Measurements from ENCODE around the gene VIPR2. TPM values are rescaled to one million over a fixed set of nuclear protein-coding genes. Genes with fewer than 3 reads are reported as not detected.

Gene VIPR2
- total and polyA plus RNA-seq, 2 experiments from 2014 or later = 1.3 to 2.7 TPM

GRCh38 chr7:159012353-159013069, 132.2 kb downstream of the VIPR2 start:
- Mint-ChIP-seq H3K4me3 (no peak overlapping the region), H3K36me3 (ENCODE audit: low read depth) (peaks cover 6% of the 10 kb centered on the region; the same call in 2 of the 3 replicates), H3K9me3 (peaks cover 85% of the 10 kb centered on the region), H3K27me3 (ENCODE audit: insufficient read depth, low read depth, poor library complexity) (peaks cover 21% of the 10 kb centered on the region), H3K4me1 (peaks cover 16% of the 10 kb centered on the region), H3K27ac (no peak overlapping the region)
- no peaks in the 10 kb centered on the region for H3K9me2 ChIP-seq (ENCODE audit: insufficient read depth)
- peaks cover 15% of the 10 kb centered on the region for H3K4me1 ChIP-seq (ENCODE audit: insufficient read depth)
- ATAC-seq = no peak
- H2AFZ ChIP-seq = no peak overlapping the region
- H3K4me3 ChIP-seq = no peak overlapping the region
- H3K4me2 ChIP-seq = no peak overlapping the region
- no peak for DNase-seq (ENCODE audit: low spot score)
- H3F3A ChIP-seq (replicated peaks; ENCODE audit: low read depth) = no peaks in the 10 kb centered on the region
- H3K27me3 ChIP-seq (ENCODE audit: insufficient read depth) = no peaks in the 10 kb centered on the region
- H3K36me3 ChIP-seq (ENCODE audit: insufficient read depth) = no peaks in the 10 kb centered on the region
- no peak overlapping the region for H3K27ac ChIP-seq (ENCODE audit: low read depth)
- no peaks in the 10 kb centered on the region for H3K79me2 ChIP-seq (replicated peaks; ENCODE audit: insufficient read depth)
- no peak for TF ChIP-seq EZH2phosphoT487 (IDR thresholded peaks at IDR 0.05; ENCODE audit: unreplicated experiment)
- TF ChIP-seq NANOG (IDR thresholded peaks at IDR 0.05; ENCODE audit: borderline replicate concordance) = no peak
- TF ChIP-seq ETS1 (IDR thresholded peaks at IDR 0.05) = no peak
- no peak for TF ChIP-seq ZNF331 (CRISPR knock-in tag; IDR thresholded peaks at IDR 0.05; ENCODE audit: low read depth)
- TF ChIP-seq, protein P1, sequence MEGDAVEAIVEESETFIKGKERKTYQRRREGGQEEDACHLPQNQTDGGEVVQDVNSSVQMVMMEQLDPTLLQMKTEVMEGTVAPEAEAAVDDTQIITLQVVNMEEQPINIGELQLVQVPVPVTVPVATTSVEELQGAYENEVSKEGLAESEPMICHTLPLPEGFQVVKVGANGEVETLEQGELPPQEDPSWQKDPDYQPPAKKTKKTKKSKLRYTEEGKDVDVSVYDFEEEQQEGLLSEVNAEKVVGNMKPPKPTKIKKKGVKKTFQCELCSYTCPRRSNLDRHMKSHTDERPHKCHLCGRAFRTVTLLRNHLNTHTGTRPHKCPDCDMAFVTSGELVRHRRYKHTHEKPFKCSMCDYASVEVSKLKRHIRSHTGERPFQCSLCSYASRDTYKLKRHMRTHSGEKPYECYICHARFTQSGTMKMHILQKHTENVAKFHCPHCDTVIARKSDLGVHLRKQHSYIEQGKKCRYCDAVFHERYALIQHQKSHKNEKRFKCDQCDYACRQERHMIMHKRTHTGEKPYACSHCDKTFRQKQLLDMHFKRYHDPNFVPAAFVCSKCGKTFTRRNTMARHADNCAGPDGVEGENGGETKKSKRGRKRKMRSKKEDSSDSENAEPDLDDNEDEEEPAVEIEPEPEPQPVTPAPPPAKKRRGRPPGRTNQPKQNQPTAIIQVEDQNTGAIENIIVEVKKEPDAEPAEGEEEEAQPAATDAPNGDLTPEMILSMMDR (conservative IDR thresholded peaks at IDR 0.05; ENCODE audit: low read depth in 2 of 2) = no peak
- no peak for TF ChIP-seq POLR2AphosphoS5 (IDR thresholded peaks at IDR 0.05; ENCODE audit: low read depth)
- no peak for TF ChIP-seq STAT1 (IDR thresholded peaks at IDR 0.05; ENCODE audit: unreplicated experiment)
- no peak for TF ChIP-seq JUNB (IDR thresholded peaks at IDR 0.05; ENCODE audit: unreplicated experiment)
- no peak for TF ChIP-seq ZNF462 (CRISPR knock-in tag; IDR thresholded peaks at IDR 0.05)
- TF ChIP-seq, protein P2, sequence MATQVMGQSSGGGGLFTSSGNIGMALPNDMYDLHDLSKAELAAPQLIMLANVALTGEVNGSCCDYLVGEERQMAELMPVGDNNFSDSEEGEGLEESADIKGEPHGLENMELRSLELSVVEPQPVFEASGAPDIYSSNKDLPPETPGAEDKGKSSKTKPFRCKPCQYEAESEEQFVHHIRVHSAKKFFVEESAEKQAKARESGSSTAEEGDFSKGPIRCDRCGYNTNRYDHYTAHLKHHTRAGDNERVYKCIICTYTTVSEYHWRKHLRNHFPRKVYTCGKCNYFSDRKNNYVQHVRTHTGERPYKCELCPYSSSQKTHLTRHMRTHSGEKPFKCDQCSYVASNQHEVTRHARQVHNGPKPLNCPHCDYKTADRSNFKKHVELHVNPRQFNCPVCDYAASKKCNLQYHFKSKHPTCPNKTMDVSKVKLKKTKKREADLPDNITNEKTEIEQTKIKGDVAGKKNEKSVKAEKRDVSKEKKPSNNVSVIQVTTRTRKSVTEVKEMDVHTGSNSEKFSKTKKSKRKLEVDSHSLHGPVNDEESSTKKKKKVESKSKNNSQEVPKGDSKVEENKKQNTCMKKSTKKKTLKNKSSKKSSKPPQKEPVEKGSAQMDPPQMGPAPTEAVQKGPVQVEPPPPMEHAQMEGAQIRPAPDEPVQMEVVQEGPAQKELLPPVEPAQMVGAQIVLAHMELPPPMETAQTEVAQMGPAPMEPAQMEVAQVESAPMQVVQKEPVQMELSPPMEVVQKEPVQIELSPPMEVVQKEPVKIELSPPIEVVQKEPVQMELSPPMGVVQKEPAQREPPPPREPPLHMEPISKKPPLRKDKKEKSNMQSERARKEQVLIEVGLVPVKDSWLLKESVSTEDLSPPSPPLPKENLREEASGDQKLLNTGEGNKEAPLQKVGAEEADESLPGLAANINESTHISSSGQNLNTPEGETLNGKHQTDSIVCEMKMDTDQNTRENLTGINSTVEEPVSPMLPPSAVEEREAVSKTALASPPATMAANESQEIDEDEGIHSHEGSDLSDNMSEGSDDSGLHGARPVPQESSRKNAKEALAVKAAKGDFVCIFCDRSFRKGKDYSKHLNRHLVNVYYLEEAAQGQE (IDR thresholded peaks at IDR 0.05; ENCODE audit: unreplicated experiment) = no peak
- TF ChIP-seq CREB1 (CRISPR knock-in tag; IDR thresholded peaks at IDR 0.05; ENCODE audit: low read depth) = no peak
- no peak for TF ChIP-seq EZH2 (IDR thresholded peaks at IDR 0.05; ENCODE audit: low read depth, unreplicated experiment)
- TF ChIP-seq ZNF114 (CRISPR knock-in tag; IDR thresholded peaks at IDR 0.05) = no peak
- no peaks in the 10 kb centered on the region for H4K20me1 ChIP-seq (replicated peaks; ENCODE audit: insufficient read depth)

Data from GM23338 (cell line).